Measurements from ENCODE around the gene WNT1. TPM values are rescaled to one million over a fixed set of nuclear protein-coding genes. Genes with fewer than 3 reads are reported as not detected.
A peak's percentile ranks its signal among the peaks of the same experiment; 100 is the strongest.

Gene WNT1
- total and polyA plus RNA-seq, 9 of the 15 experiments (the other 6 are each of a cell fraction or from before 2014, with no cell fraction given), result not detected

- TF ChIP-seq DEAF1 (CRISPR knock-in tag; IDR thresholded peaks at IDR 0.05) (no peak), CTCF (IDR thresholded peaks at IDR 0.05 in 2 of 3, conservative IDR thresholded peaks at IDR 0.05 in 1 of 3; ENCODE audit: insufficient read depth in 2 of 3, low read depth in 1 of 3, low read length in 3 of 3) (peak; percentile 76 to 85 (median 79)), E2F5 (CRISPR knock-in tag; IDR thresholded peaks at IDR 0.05) (0 out of 2 replicates have a peak, but pooled peaks have one; percentile 83), SIX5 (IDR thresholded peaks at IDR 0.05; ENCODE audit: borderline replicate concordance in 1 of 2, insufficient read depth in 1 of 2, low read depth in 1 of 2, low read length in 2 of 2) (no peak), PTTG1 (tag; IDR thresholded peaks at IDR 0.05; ENCODE audit: low read depth) (no peak), EZH2 (IDR thresholded peaks at IDR 0.05; ENCODE audit: borderline replicate concordance, low read depth, low read length) (no peak), BACH1 (tag; IDR thresholded peaks at IDR 0.05) (no peak; the same call in 1 of the 2 replicates), ZEB2 (IDR thresholded peaks at IDR 0.05) (no peak), ZBTB9 (CRISPR knock-in tag; IDR thresholded peaks at IDR 0.05) (peak; percentile 57; the same call in 1 of the 2 replicates), ZNF764 (CRISPR knock-in tag; IDR thresholded peaks at IDR 0.05; ENCODE audit: low read depth) (no peak), POLR2H (tag; IDR thresholded peaks at IDR 0.05; ENCODE audit: low read depth) (peak; percentile 97), POU5F1 (IDR thresholded peaks at IDR 0.05; ENCODE audit: borderline replicate concordance, low read depth, low read length, partially characterized antibody) (peak; percentile 45), SMAD4 (CRISPR knock-in tag; conservative IDR thresholded peaks at IDR 0.05) (peak; percentile 82), MXI1 (IDR thresholded peaks at IDR 0.05; ENCODE audit: low read depth, low read length) (0 out of 2 replicates have a peak, but pooled peaks have one; percentile 68), IFI16 (CRISPR knock-in tag; IDR thresholded peaks at IDR 0.05) (no peak), ZNF79 (CRISPR knock-in tag; IDR thresholded peaks at IDR 0.05; ENCODE audit: low read depth) (no peak), THRA (IDR thresholded peaks at IDR 0.05) (no peak)
Measured at GRCh38 chr12:49018261-49019119, 40.4 kb downstream of the WNT1 start, which contains the start of gene PRKAG1 (continued).

Measured in K562 (cell line).